ENCODE results near the gene TMEM125. TPM values are rescaled to one million over a fixed set of nuclear protein-coding genes. Genes with fewer than 3 reads are reported as not detected.

The TMEM125 gene
- total and polyA plus RNA-seq, 4 donors, result 7.5 to 19.3 (median 10.5) TPM

- H3K4me3 ChIP-seq (ENCODE audit: low read depth, low read length), result no peak overlapping the region
- no peak overlapping the region for H3K27ac ChIP-seq (ENCODE audit: low read depth, low read length)
- H3K36me3 ChIP-seq (ENCODE audit: control insufficient read depth, insufficient read depth, low read length), result no peaks in the 10 kb centered on the region
- H3K27me3 ChIP-seq (ENCODE audit: control insufficient read depth, insufficient read depth, low read length), result no peaks in the 10 kb centered on the region
- DNase-seq (ENCODE audit: low read depth in 4 of 6, low spot score in 6 of 6), result no peak
- peaks cover 18% of the 10 kb centered on the region for H3K4me1 ChIP-seq (ENCODE audit: control insufficient read depth, insufficient read depth, low read length)
- 90% methylated on average over 17 of the region's 17 CpGs for WGBS (ENCODE audit: insufficient coverage)
- no peaks in the 10 kb centered on the region for H3K9me3 ChIP-seq (ENCODE audit: control insufficient read depth, insufficient read depth, low read length)
Measured at GRCh38 chr1:43306688-43307457, 37.1 kb downstream of the TMEM125 start.

GRCh38 chr1:43307458-43308158 is 37.8 kb downstream of the TMEM125 start:
- 96% methylated on average over 5 of the region's 9 CpGs for WGBS (ENCODE audit: insufficient coverage)
- H3K27me3 ChIP-seq (ENCODE audit: control insufficient read depth, insufficient read depth, low read length), result no peaks in the 10 kb centered on the region
- H3K27ac ChIP-seq (ENCODE audit: low read depth, low read length), result no peak overlapping the region
- no peaks in the 10 kb centered on the region for H3K9me3 ChIP-seq (ENCODE audit: control insufficient read depth, insufficient read depth, low read length)
- H3K4me1 ChIP-seq (ENCODE audit: control insufficient read depth, insufficient read depth, low read length), result peaks cover 18% of the 10 kb centered on the region
- H3K4me3 ChIP-seq (ENCODE audit: low read depth, low read length), result no peak overlapping the region
- no peak for DNase-seq (ENCODE audit: low read depth in 4 of 6, low spot score in 6 of 6)
- H3K36me3 ChIP-seq (ENCODE audit: control insufficient read depth, insufficient read depth, low read length), result no peaks in the 10 kb centered on the region

- DNase-seq (ENCODE audit: low read depth in 4 of 6, low spot score in 6 of 6), result no peak
- Histone ChIP-seq H3K36me3 (ENCODE audit: control insufficient read depth, insufficient read depth, low read length) (peaks cover 3% of the 10 kb centered on the region), H3K9me3 (ENCODE audit: control insufficient read depth, insufficient read depth, low read length) (no peaks in the 10 kb centered on the region), H3K4me1 (ENCODE audit: control insufficient read depth, insufficient read depth, low read length) (peaks cover 12% of the 10 kb centered on the region), H3K27ac (ENCODE audit: low read depth, low read length) (no peak overlapping the region), H3K4me3 (ENCODE audit: low read depth, low read length) (no peak overlapping the region), H3K27me3 (ENCODE audit: control insufficient read depth, insufficient read depth, low read length) (no peaks in the 10 kb centered on the region)
- WGBS (ENCODE audit: insufficient coverage), result 91% methylated on average over 20 of the region's 20 CpGs
Measured at GRCh38 chr1:43308635-43309404, 39.0 kb downstream of the TMEM125 start.

DNA sequence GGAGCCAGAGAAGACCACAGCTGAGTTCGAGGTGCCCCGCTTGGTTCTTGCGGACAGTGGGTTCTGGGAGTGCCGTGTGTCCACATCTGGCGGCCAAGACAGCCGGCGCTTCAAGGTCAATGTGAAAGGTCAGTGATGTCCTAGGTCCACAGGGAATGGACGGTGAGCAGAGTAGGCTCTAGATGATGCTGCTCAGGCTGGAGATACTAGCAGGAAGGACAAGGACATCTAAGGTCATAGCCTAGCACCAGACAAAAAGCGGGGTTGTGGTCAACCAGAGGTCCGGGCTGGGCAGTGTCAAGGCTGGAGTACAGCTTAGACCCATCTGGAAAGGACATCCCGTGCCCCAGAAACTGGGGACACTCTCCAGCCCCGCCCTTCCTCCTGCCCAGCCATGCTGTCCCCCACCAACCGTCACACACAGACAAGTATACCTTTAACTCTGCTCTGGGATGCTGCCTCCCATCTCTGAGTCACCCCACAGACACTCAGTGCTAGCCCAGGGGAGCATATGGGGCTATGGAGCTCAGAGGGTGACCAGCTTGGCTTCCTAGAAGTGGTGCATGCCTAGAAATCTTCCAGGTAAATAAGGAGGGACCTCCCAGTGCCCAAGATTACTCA is 39.7 kb downstream of the TMEM125 start:
- Histone ChIP-seq H3K4me3 (ENCODE audit: low read depth, low read length) (no peak overlapping the region), H3K27ac (ENCODE audit: low read depth, low read length) (no peak overlapping the region), H3K9me3 (ENCODE audit: control insufficient read depth, insufficient read depth, low read length) (no peaks in the 10 kb centered on the region), H3K27me3 (ENCODE audit: control insufficient read depth, insufficient read depth, low read length) (no peaks in the 10 kb centered on the region), H3K36me3 (ENCODE audit: control insufficient read depth, insufficient read depth, low read length) (peaks cover 3% of the 10 kb centered on the region), H3K4me1 (ENCODE audit: control insufficient read depth, insufficient read depth, low read length) (peaks cover 6% of the 10 kb centered on the region)
- DNase-seq (ENCODE audit: low read depth in 4 of 6, low spot score in 6 of 6), result no peak
- 96% methylated on average over 12 of the region's 13 CpGs for WGBS (ENCODE audit: insufficient coverage)

- WGBS (ENCODE audit: insufficient coverage), result 95% methylated on average over 9 of the region's 9 CpGs
- DNase-seq (ENCODE audit: low read depth in 4 of 6, low spot score in 6 of 6), result no peak
- peaks cover 3% of the 10 kb centered on the region for H3K36me3 ChIP-seq (ENCODE audit: control insufficient read depth, insufficient read depth, low read length)
Measured at GRCh38 chr1:43311521-43311920, 41.7 kb downstream of the TMEM125 start.

DNA sequence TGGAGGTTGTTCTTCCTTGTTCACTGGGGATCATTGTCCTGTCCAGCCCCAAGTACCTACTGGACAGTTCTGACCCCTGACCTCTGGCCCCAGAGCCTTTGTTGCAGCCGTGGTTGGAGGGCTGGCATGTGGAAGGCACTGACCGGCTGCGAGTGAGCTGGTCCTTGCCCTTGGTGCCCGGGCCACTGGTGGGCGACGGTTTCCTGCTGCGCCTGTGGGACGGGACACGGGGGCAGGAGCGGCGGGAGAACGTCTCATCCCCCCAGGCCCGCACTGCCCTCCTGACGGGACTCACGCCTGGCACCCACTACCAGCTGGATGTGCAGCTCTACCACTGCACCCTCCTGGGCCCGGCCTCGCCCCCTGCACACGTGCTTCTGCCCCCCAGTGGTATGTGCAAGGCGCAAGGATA is 42.4 kb downstream of the TMEM125 start:
- Histone ChIP-seq H3K36me3 (ENCODE audit: control insufficient read depth, insufficient read depth, low read length) (peaks cover 3% of the 10 kb centered on the region), H3K4me3 (ENCODE audit: low read depth, low read length) (no peak overlapping the region), H3K27ac (ENCODE audit: low read depth, low read length) (no peak overlapping the region), H3K27me3 (ENCODE audit: control insufficient read depth, insufficient read depth, low read length) (no peaks in the 10 kb centered on the region), H3K9me3 (ENCODE audit: control insufficient read depth, insufficient read depth, low read length) (no peaks in the 10 kb centered on the region), H3K4me1 (ENCODE audit: control insufficient read depth, insufficient read depth, low read length) (peaks cover 10% of the 10 kb centered on the region)
- DNase-seq (ENCODE audit: low read depth in 4 of 6, low spot score in 6 of 6), result no peak
- 90% methylated on average over 19 of the region's 19 CpGs for WGBS (ENCODE audit: insufficient coverage)

More at GRCh38 chr1:43311521-43311920, 41.7 kb downstream of the TMEM125 start:
- Histone ChIP-seq H3K9me3 (ENCODE audit: control insufficient read depth, insufficient read depth, low read length) (no peaks in the 10 kb centered on the region), H3K4me3 (ENCODE audit: low read depth, low read length) (no peak overlapping the region), H3K27ac (ENCODE audit: low read depth, low read length) (no peak overlapping the region), H3K27me3 (ENCODE audit: control insufficient read depth, insufficient read depth, low read length) (no peaks in the 10 kb centered on the region), H3K4me1 (ENCODE audit: control insufficient read depth, insufficient read depth, low read length) (peaks cover 13% of the 10 kb centered on the region)

- 91% methylated on average over 23 of the region's 24 CpGs for WGBS (ENCODE audit: insufficient coverage)
- peaks cover 3% of the 10 kb centered on the region for H3K36me3 ChIP-seq (ENCODE audit: control insufficient read depth, insufficient read depth, low read length)
Measured at GRCh38 chr1:43312663-43313515, 43.1 kb downstream of the TMEM125 start.

DNA sequence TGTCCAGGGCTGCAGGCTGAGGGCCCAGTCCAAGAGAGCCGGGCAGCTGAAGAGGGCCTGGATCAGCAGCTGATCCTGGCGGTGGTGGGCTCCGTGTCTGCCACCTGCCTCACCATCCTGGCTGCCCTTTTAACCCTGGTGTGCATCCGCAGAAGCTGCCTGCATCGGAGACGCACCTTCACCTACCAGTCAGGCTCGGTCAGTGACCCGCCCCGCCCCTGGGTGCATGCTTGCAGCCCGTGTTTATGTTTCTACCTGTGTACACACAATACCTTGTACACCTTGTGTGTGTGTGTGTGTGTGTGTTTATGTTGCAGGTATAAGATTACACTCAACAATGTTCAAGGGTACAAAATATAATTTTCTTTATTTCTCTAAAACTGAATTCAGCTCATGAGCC is 44.0 kb downstream of the TMEM125 start:
- Histone ChIP-seq H3K4me3 (ENCODE audit: low read depth, low read length) (no peak overlapping the region), H3K36me3 (ENCODE audit: control insufficient read depth, insufficient read depth, low read length) (peaks cover 3% of the 10 kb centered on the region), H3K4me1 (ENCODE audit: control insufficient read depth, insufficient read depth, low read length) (peaks cover 15% of the 10 kb centered on the region), H3K27me3 (ENCODE audit: control insufficient read depth, insufficient read depth, low read length) (no peaks in the 10 kb centered on the region), H3K27ac (ENCODE audit: low read depth, low read length) (no peak overlapping the region), H3K9me3 (ENCODE audit: control insufficient read depth, insufficient read depth, low read length) (no peaks in the 10 kb centered on the region)
- DNase-seq (ENCODE audit: low read depth in 4 of 6, low spot score in 6 of 6), result no peak
- 94% methylated on average over 6 of the region's 10 CpGs for WGBS (ENCODE audit: insufficient coverage)

More at GRCh38 chr1:43312663-43313515, 43.1 kb downstream of the TMEM125 start:
- Histone ChIP-seq H3K27me3 (ENCODE audit: control insufficient read depth, insufficient read depth, low read length) (no peaks in the 10 kb centered on the region), H3K4me3 (ENCODE audit: low read depth, low read length) (no peak overlapping the region), H3K9me3 (ENCODE audit: control insufficient read depth, insufficient read depth, low read length) (no peaks in the 10 kb centered on the region), H3K4me1 (ENCODE audit: control insufficient read depth, insufficient read depth, low read length) (peaks cover 12% of the 10 kb centered on the region), H3K27ac (ENCODE audit: low read depth, low read length) (no peak overlapping the region)
- DNase-seq (ENCODE audit: low read depth in 4 of 6, low spot score in 6 of 6), result no peak

Data from spinal cord (tissue), 10 donors.